HepG2 (cell line): ENCODE measurements around the gene PSMD8. TPM values are rescaled to one million over a fixed set of nuclear protein-coding genes. Genes with fewer than 3 reads are reported as not detected.

ENCODE experiments used
- ATAC-seq: fragments of 200-7000 bp; cut with Tn5 transposase; 3 replicates; pipeline ENCODE4 v1.9.1; 2020; ENCODE audit warnings: mild to moderate bottlenecking, moderate library complexity
- BruUV-seq: library from RNA; stranded (reverse); fragments of 400-500 nt; replicated peaks from 2 replicates; lab custom pipeline; 2021; lab: Mats Ljungman, UMichigan
- CTCF ChIA-PET: fragments of 300-600 bp; formaldehyde crosslinking; extraction: SDS; loops from one replicate; lab custom pipeline; 2021; ENCODE audit warnings: low total read pairs, inconsistent platforms, low intra/inter-chr PET ratio; lab: Yijun Ruan, JAX
- POLR2A ChIA-PET: fragments of 350-600 bp; sonication (Branson Sonifier 250); formaldehyde crosslinking; loops from one replicate; lab custom pipeline; 2020; ENCODE audit warnings: antibody characterized with exemption, inconsistent platforms; lab: Yijun Ruan, JAX
- DNase-seq: peaks from one replicate; pipeline ENCODE4 v3.0.0-alpha.2; 2015; ENCODE audit warnings: low spot score
- FAIRE-seq: peaks from 3 replicates; lab custom pipeline; 2011; peaks lifted over from hg19 to GRCh38; lab: Jason Lieb, UNC
- H2AFZ ChIP-seq: one replicate; pipeline ENCODE4 v1.6.1; 2011; ENCODE audit warnings: low read length, inconsistent platforms
- H3K27ac ChIP-seq: fragments of 300-600 bp; 3 replicates; pipeline ENCODE4 v1.8.0; 2011; ENCODE audit warnings: mixed run types, mild to moderate bottlenecking, mixed read lengths, low read length, inconsistent platforms; ENCODE audit not compliant: insufficient read depth; ENCODE audit errors: extremely low read length
- H3K27me3 ChIP-seq, 2 experiments: fragments of 200-600 bp in 1 of 2; 2 replicates in 1 of 2; 3 replicates in 1 of 2; pipeline versions ENCODE4 v1.6.0 to v1.8.0; 2011; ENCODE audit warnings: low read length in 2 of 2, mild to moderate bottlenecking in 2 of 2, moderate library complexity in 2 of 2, inconsistent platforms in 1 of 2; ENCODE audit not compliant: insufficient read depth in 2 of 2, control insufficient read depth in 1 of 2
- H3K36me3 ChIP-seq, 2 experiments: fragments of 200-600 bp in 1 of 2; replicated peaks in 1 of 2; 2 replicates in 1 of 2; 3 replicates in 1 of 2; pipeline versions ENCODE4 v1.5.1 to v1.8.0; 2011; ENCODE audit warnings: low read length in 2 of 2, inconsistent platforms in 1 of 2; ENCODE audit not compliant: insufficient read depth in 2 of 2, control insufficient read depth in 1 of 2
- H3K4me1 ChIP-seq: 2 replicates; pipeline ENCODE4 v1.5.1; 2012; ENCODE audit warnings: low read length, inconsistent platforms; ENCODE audit not compliant: insufficient read depth
- H3K4me2 ChIP-seq: 2 replicates; pipeline ENCODE4 v1.6.0; 2011; ENCODE audit warnings: low read depth, low read length, inconsistent platforms
- H3K4me3 ChIP-seq, 3 experiments: fragments of 200-600 bp in 1 of 3; sonication (generic), shearing (Covaris generic) in 1 of 3; replicated peaks in 1 of 3; 2 replicates each; pipeline ENCODE4 v1.5.1; 2011 to 2016; ENCODE audit warnings: low read length in 3 of 3, inconsistent platforms in 2 of 3, low read depth in 2 of 3, mild to moderate bottlenecking in 2 of 3, control low read depth in 1 of 3, mixed read lengths in 1 of 3; ENCODE audit not compliant: insufficient read depth in 1 of 3
- H3K79me2 ChIP-seq: one replicate; pipeline ENCODE4 v1.6.1; 2011; ENCODE audit warnings: low read length, inconsistent platforms; ENCODE audit not compliant: insufficient read depth
- H3K9ac ChIP-seq: 2 replicates; pipeline ENCODE4 v1.6.0; 2011; ENCODE audit warnings: mild to moderate bottlenecking, low read depth, low read length, inconsistent platforms; ENCODE audit not compliant: insufficient read depth
- H3K9me3 ChIP-seq: 2 replicates; pipeline ENCODE4 v1.5.1; 2012; ENCODE audit warnings: mild to moderate bottlenecking, low read length
- H4K20me1 ChIP-seq: 2 replicates; pipeline ENCODE4 v1.6.0; 2011; ENCODE audit warnings: inconsistent platforms, mild to moderate bottlenecking, low read length, moderate library complexity; ENCODE audit not compliant: insufficient read depth
- BRCA1 ChIP-seq: sonication (generic); formaldehyde crosslinking; IDR thresholded peaks from 2 replicates; pipeline ENCODE4 v1.4.0; 2020; ENCODE audit warnings: missing genetic modification reagents
- EEA1 ChIP-seq: sonication (generic); formaldehyde crosslinking; IDR thresholded peaks from 2 replicates; pipeline ENCODE4 v1.5.1; 2020; ENCODE audit warnings: mild to moderate bottlenecking, missing genetic modification reagents, borderline replicate concordance
- GPN1 ChIP-seq: sonication (generic); formaldehyde crosslinking; IDR thresholded peaks from 2 replicates; pipeline ENCODE4 v1.5.1; 2020; ENCODE audit warnings: missing genetic modification reagents, borderline replicate concordance
- MED1 ChIP-seq: sonication (generic); formaldehyde crosslinking; IDR thresholded peaks from 2 replicates; pipeline ENCODE4 v1.4.0; 2020; ENCODE audit warnings: missing genetic modification reagents
- MXD4 ChIP-seq: IDR thresholded peaks from 2 replicates; pipeline ENCODE4 v1.6.1; 2016; ENCODE audit warnings: mild to moderate bottlenecking, missing biosample characterization, missing genetic modification reagents
- TCF7L2 ChIP-seq: IDR thresholded peaks from 2 replicates; pipeline ENCODE4 v1.6.1; 2011; ENCODE audit warnings: mild to moderate bottlenecking, low read depth, low read length, moderate library complexity
- ZNF713 ChIP-seq: sonication (generic); formaldehyde crosslinking; IDR thresholded peaks from 2 replicates; pipeline ENCODE4 v1.4.0; 2020; ENCODE audit warnings: mild to moderate bottlenecking, missing genetic modification reagents
- WGBS: methylation state at CpG from one replicate; pipeline ENCODE4 v1.1.6; 2017; ENCODE audit warnings: low lambda C conversion rate; 5-methylcytosine and 5-hydroxymethylcytosine counted together
- in situ Hi-C: cut with HindIII; loops from 2 replicates; pipeline ENCODE4 v1.10.0; 2017; ENCODE audit warnings: low pct_unique_long_range_greater_than_20kb; ENCODE audit not compliant: extremely low pct_ligation_motif_present
- intact Hi-C: fragments of 100-400 bp; cut with micrococcal nuclease; formaldehyde crosslinking; loops from one replicate; pipeline ENCODE4 v1.10.0; 2022; ENCODE audit not compliant: unreplicated experiment
- polyA plus RNA-seq, 8 experiments: library from polyadenylated mRNA; depleted of rRNA in 3 of 8; stranded (reverse) in 7 of 8; unstranded in 1 of 8; fragments of >200 nt; fragmentation: Illumina TruSeq in 4 of 8; extraction: Trizol in 4 of 8; gene quantifications; 2 replicates each; pipeline versions ENCODE4 v1.2.1 to v1.2.3, GENCODE V29; 2011 to 2016; ENCODE audit warnings: low read depth in 4 of 8, missing spikeins in 1 of 8, mixed read lengths in 1 of 8; ENCODE audit not compliant: insufficient read depth in 1 of 8
- total RNA-seq, 5 experiments: library from RNA; depleted of rRNA; stranded (reverse); fragments of >200 nt; fragmentation: Illumina TruSeq; extraction: Trizol; gene quantifications; 2 replicates each; pipeline ENCODE4 v1.2.3, GENCODE V29; 2016; ENCODE audit warnings: low read depth in 1 of 5
- TF ChIP-seq, protein P1 (sequence below): sonication (generic); formaldehyde crosslinking; IDR thresholded peaks from 2 replicates; pipeline ENCODE4 v1.4.0; 2020; ENCODE audit warnings: missing genetic modification reagents
- TF ChIP-seq, protein P2 (sequence below): sonication (generic); formaldehyde crosslinking; IDR thresholded peaks from 2 replicates; pipeline ENCODE4 v1.4.0; 2020; ENCODE audit warnings: mild to moderate bottlenecking, low read depth, missing genetic modification reagents
- TF ChIP-seq, protein P3 (sequence below): sonication (generic); formaldehyde crosslinking; IDR thresholded peaks from 2 replicates; pipeline ENCODE4 v1.5.1; 2020; ENCODE audit warnings: mild to moderate bottlenecking, missing genetic modification reagents, moderate library complexity

Gene PSMD8
- total and polyA plus RNA-seq, 2 of the 13 experiments (the other 11 are each of a cell fraction or from before 2014, with no cell fraction given), result 162 to 296 TPM

DNA sequence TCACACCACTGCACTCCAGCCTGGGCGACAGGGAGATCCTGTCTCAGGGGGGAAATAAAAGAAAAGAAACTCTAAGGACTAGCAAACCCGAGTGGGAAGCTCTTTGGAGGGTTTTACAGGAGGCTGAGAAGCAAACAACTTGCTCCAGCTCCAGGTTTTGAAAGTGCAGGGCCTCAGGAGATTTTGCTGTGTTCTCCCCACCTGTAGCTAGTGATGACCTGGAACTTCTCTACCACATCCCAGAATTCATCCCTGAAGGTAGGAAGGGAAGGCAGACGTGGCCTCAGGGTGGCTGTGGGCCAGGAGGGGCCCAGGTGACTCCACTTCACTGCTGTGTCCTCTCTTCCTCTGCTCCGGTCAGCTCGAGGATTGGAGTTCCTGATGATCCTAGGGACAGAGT lies 16.3 kb upstream of the PSMD8 start (continued):
- TF ChIP-seq TCF7L2 (no peak), GPN1 (CRISPR knock-in tag) (no peak), EEA1 (CRISPR knock-in tag) (no peak), MED1 (CRISPR knock-in tag) (no peak)
- TF ChIP-seq, protein P1, sequence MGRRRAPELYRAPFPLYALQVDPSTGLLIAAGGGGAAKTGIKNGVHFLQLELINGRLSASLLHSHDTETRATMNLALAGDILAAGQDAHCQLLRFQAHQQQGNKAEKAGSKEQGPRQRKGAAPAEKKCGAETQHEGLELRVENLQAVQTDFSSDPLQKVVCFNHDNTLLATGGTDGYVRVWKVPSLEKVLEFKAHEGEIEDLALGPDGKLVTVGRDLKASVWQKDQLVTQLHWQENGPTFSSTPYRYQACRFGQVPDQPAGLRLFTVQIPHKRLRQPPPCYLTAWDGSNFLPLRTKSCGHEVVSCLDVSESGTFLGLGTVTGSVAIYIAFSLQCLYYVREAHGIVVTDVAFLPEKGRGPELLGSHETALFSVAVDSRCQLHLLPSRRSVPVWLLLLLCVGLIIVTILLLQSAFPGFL, result no peak
- TF ChIP-seq, protein P2, sequence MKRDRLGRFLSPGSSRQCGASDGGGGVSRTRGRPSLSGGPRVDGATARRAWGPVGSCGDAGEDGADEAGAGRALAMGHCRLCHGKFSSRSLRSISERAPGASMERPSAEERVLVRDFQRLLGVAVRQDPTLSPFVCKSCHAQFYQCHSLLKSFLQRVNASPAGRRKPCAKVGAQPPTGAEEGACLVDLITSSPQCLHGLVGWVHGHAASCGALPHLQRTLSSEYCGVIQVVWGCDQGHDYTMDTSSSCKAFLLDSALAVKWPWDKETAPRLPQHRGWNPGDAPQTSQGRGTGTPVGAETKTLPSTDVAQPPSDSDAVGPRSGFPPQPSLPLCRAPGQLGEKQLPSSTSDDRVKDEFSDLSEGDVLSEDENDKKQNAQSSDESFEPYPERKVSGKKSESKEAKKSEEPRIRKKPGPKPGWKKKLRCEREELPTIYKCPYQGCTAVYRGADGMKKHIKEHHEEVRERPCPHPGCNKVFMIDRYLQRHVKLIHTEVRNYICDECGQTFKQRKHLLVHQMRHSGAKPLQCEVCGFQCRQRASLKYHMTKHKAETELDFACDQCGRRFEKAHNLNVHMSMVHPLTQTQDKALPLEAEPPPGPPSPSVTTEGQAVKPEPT (CRISPR knock-in tag), result no peak

DNA sequence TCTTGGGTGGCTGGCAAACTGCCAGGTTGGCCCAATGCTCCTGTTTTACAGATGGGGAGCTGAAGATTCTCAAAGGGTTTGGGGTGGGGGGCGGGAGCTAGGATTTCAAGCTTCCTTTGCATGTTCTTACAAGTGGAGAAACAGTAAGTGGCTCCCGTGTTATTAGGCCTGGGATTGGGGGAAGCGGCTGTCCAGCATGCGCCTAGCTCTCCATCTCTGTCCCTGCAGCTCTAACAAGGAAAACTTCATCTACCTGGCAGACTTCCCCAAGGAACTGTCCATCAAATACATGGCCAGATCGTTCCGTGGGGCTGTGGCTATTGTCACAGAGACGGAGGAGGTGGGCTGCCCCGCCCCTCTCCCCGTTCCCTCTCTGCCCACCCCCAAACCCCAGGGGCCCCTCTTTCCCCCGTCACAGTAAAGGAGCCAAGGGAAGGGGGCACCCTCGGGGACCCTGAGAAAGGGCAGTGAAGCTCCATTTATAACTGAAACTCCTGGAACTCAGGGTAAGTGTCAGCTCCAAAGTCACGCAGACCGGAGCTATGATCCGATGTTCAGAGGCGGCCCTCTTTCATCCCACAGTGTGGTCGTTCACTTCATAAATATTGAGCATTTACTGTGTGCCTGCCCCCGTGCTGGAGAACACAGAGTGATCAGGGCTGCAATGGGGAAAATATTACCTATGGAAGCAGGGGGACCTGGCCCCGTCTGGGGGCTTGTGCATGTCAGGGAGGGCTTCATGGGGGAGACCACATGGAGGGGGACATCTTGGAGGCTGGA lies 14.9 kb upstream of the PSMD8 start:
- 24% methylated on average over 12 of the region's 18 CpGs for WGBS
- Histone ChIP-seq H3K9me3 (no peaks in the 10 kb centered on the region), H3K27me3 (peaks cover 17 to 53% of the 10 kb centered on the region in 2 experiments), H3K4me2 (no peak overlapping the region), H3K4me3 (no peak overlapping the region), H3K27ac (no peak overlapping the region), H3K79me2 (no peaks in the 10 kb centered on the region), H3K4me1 (peaks cover 23% of the 10 kb centered on the region), H2AFZ (no peak overlapping the region), H4K20me1 (no peaks in the 10 kb centered on the region), H3K36me3 (no peaks in the 10 kb centered on the region), H3K9ac (no peak overlapping the region)
- ATAC-seq (no peak), DNase-seq (no peak), FAIRE-seq (no peak)
- ChIA-PET CTCF (no interaction called here), POLR2A (interaction anchor here (0.6 to 2.2 kb wide), 3 partner anchors 15 to 32 kb away, joined by 3 to 6 read pairs (median 3); partner anchors contain the start of gene PSMD8)
- no TSS peak for BruUV-seq
- in situ Hi-C loops, result no loop called here
- intact Hi-C loops, result no loop called here
- TF ChIP-seq ZNF713 (no peak), BRCA1 (CRISPR knock-in tag) (no peak), MXD4 (CRISPR knock-in tag) (no peak)
- TF ChIP-seq, protein P3, sequence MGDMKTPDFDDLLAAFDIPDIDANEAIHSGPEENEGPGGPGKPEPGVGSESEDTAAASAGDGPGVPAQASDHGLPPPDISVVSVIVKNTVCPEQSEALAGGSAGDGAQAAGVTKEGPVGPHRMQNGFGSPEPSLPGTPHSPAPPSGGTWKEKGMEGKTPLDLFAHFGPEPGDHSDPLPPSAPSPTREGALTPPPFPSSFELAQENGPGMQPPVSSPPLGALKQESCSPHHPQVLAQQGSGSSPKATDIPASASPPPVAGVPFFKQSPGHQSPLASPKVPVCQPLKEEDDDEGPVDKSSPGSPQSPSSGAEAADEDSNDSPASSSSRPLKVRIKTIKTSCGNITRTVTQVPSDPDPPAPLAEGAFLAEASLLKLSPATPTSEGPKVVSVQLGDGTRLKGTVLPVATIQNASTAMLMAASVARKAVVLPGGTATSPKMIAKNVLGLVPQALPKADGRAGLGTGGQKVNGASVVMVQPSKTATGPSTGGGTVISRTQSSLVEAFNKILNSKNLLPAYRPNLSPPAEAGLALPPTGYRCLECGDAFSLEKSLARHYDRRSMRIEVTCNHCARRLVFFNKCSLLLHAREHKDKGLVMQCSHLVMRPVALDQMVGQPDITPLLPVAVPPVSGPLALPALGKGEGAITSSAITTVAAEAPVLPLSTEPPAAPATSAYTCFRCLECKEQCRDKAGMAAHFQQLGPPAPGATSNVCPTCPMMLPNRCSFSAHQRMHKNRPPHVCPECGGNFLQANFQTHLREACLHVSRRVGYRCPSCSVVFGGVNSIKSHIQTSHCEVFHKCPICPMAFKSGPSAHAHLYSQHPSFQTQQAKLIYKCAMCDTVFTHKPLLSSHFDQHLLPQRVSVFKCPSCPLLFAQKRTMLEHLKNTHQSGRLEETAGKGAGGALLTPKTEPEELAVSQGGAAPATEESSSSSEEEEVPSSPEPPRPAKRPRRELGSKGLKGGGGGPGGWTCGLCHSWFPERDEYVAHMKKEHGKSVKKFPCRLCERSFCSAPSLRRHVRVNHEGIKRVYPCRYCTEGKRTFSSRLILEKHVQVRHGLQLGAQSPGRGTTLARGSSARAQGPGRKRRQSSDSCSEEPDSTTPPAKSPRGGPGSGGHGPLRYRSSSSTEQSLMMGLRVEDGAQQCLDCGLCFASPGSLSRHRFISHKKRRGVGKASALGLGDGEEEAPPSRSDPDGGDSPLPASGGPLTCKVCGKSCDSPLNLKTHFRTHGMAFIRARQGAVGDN, result no peak
